Measurements from ENCODE around the gene CNTRL. TPM values are rescaled to one million over a fixed set of nuclear protein-coding genes. Genes with fewer than 3 reads are reported as not detected.

The CNTRL gene
- total RNA-seq, 1 experiment from 2014 or later = 11.6 TPM

GRCh38 chr9:121144482-121144881, 69.7 kb downstream of the CNTRL start:
- Histone ChIP-seq H3K79me2 (ENCODE audit: insufficient read depth, low read length) (no peaks in the 10 kb centered on the region), H3K79me1 (ENCODE audit: insufficient read depth, low read depth, low read length, poor library complexity, severe bottlenecking) (no peaks in the 10 kb centered on the region), H3K4ac (ENCODE audit: low read depth, low read length) (no peak overlapping the region), H2BK20ac (ENCODE audit: low read depth, low read length, poor library complexity, severe bottlenecking) (no peak overlapping the region), H3T11ph (ENCODE audit: low read length) (no peak overlapping the region), H4K91ac (ENCODE audit: insufficient read length, low read depth, low read length) (no peak overlapping the region), H4K20me1 (ENCODE audit: control insufficient read depth, insufficient read depth, insufficient read length) (no peaks in the 10 kb centered on the region), H3K18ac (ENCODE audit: insufficient read length, low read depth, low read length) (no peak overlapping the region), H2BK15ac (ENCODE audit: low read depth, low read length) (no peak overlapping the region), H4K8ac (replicated peaks; ENCODE audit: insufficient read length, low read depth, low read length) (no peak overlapping the region), H4K5ac (ENCODE audit: insufficient read length, low read depth, low read length) (no peak overlapping the region), H2AFZ (ENCODE audit: low read length) (no peak overlapping the region), H3K4me2 (ENCODE audit: insufficient read depth, insufficient read length, low read length) (no peak overlapping the region), H2BK120ac (ENCODE audit: low read depth, low read length, poor library complexity, severe bottlenecking) (no peak overlapping the region), H3K23ac (ENCODE audit: insufficient read length, low read depth, low read length) (no peak overlapping the region), H2BK5ac (ENCODE audit: insufficient read length, low read length) (no peak overlapping the region), H3K23me2 (ENCODE audit: insufficient read length, low read depth, low read length, poor library complexity, severe bottlenecking) (no peaks in the 10 kb centered on the region), H3K14ac (ENCODE audit: insufficient read depth, low read length) (no peak overlapping the region), H3K56ac (ENCODE audit: insufficient read length, low read depth, low read length) (no peak overlapping the region), H3K9ac (ENCODE audit: extremely low read depth, insufficient read length, low read length) (no peak overlapping the region), H3K27ac (ENCODE audit: insufficient read length, low read depth, low read length) (no peak overlapping the region), H3K4me1 (ENCODE audit: insufficient read depth, low read length) (no peaks in the 10 kb centered on the region), H2AK5ac (ENCODE audit: insufficient read length, low read length) (no peak overlapping the region), H3K27me3 (ENCODE audit: insufficient read depth, low read length) (no peaks in the 10 kb centered on the region), H2BK12ac (ENCODE audit: insufficient read length, low read depth, low read length) (no peak overlapping the region), H3K9me3 (ENCODE audit: control insufficient read depth, low read depth, low read length) (no peaks in the 10 kb centered on the region)
- Mint-ChIP-seq H3K36me3 (ENCODE audit: insufficient read depth in 1 of 3, low read depth in 3 of 3) (peaks cover 12 to 47% (median 47%) of the 10 kb centered on the region in 3 experiments; a peak in 6 of 7 replicates), H3K9me3 (no peaks in the 10 kb centered on the region), H3K27me3 (ENCODE audit: low read depth) (no peaks in the 10 kb centered on the region), H3K27ac (no peak overlapping the region), H3K4me1 (peaks cover 4% of the 10 kb centered on the region in 2 experiments), H3K4me3 (no peak overlapping the region)
- DNase-seq = no peak
- no CpG with 5 or more reads among the region's 2 CpGs for WGBS (ENCODE audit: extremely low coverage, insufficient read length, low lambda C conversion rate)
- TF ChIP-seq CTCF (conservative IDR thresholded peaks at IDR 0.05) = no peak
